ENCODE results near the gene NLRC3.

DNA sequence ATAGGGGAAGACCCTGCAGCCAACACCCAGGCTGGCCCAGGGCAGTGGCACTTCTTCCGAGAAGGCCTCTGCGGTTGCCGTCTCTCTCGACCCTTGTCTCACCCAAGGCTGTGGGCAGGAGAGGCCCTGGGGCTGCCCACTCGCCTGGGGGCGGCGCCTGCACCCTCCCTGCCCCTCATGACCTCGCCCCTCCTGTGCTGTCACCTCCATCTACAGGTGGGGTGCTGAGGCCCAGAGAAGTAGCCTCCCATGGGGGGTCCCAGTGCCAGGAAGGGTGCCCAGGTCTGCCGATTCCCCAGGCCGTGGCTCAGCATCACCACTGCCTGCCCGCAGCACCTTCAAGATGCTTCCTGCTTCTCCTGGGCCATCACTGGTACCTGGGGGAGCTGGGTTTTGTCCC lies 992 bp downstream of the NLRC3 start:
- TF ChIP-seq POLR2A (IDR thresholded peaks at IDR 0.05) (no peak), POLR2AphosphoS5 (IDR thresholded peaks at IDR 0.05) (no peak)
- TF ChIP-seq, protein P1, sequence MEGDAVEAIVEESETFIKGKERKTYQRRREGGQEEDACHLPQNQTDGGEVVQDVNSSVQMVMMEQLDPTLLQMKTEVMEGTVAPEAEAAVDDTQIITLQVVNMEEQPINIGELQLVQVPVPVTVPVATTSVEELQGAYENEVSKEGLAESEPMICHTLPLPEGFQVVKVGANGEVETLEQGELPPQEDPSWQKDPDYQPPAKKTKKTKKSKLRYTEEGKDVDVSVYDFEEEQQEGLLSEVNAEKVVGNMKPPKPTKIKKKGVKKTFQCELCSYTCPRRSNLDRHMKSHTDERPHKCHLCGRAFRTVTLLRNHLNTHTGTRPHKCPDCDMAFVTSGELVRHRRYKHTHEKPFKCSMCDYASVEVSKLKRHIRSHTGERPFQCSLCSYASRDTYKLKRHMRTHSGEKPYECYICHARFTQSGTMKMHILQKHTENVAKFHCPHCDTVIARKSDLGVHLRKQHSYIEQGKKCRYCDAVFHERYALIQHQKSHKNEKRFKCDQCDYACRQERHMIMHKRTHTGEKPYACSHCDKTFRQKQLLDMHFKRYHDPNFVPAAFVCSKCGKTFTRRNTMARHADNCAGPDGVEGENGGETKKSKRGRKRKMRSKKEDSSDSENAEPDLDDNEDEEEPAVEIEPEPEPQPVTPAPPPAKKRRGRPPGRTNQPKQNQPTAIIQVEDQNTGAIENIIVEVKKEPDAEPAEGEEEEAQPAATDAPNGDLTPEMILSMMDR (IDR thresholded peaks at IDR 0.05) = no peak

Data from breast epithelium (tissue), 3 donors.